ENCODE data around the gene MX1.

MX1 gene

GRCh38 chr21:41508415-41509144 is 82.5 kb downstream of the MX1 start:
- H3K27ac ChIP-seq (ENCODE audit: poor library complexity, severe bottlenecking), result no peak overlapping the region

More at GRCh38 chr21:41508415-41509144, 82.5 kb downstream of the MX1 start:
- ATAC-seq (ENCODE audit: low read depth), result no peak
- no peaks in the 10 kb centered on the region for H3K36me3 ChIP-seq (ENCODE audit: low read depth)
- no peak overlapping the region for H3K4me3 ChIP-seq (ENCODE audit: severe bottlenecking)
- TF ChIP-seq, protein P1, sequence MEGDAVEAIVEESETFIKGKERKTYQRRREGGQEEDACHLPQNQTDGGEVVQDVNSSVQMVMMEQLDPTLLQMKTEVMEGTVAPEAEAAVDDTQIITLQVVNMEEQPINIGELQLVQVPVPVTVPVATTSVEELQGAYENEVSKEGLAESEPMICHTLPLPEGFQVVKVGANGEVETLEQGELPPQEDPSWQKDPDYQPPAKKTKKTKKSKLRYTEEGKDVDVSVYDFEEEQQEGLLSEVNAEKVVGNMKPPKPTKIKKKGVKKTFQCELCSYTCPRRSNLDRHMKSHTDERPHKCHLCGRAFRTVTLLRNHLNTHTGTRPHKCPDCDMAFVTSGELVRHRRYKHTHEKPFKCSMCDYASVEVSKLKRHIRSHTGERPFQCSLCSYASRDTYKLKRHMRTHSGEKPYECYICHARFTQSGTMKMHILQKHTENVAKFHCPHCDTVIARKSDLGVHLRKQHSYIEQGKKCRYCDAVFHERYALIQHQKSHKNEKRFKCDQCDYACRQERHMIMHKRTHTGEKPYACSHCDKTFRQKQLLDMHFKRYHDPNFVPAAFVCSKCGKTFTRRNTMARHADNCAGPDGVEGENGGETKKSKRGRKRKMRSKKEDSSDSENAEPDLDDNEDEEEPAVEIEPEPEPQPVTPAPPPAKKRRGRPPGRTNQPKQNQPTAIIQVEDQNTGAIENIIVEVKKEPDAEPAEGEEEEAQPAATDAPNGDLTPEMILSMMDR (IDR thresholded peaks at IDR 0.05; ENCODE audit: poor library complexity, severe bottlenecking), result no peak
- DNase-seq (ENCODE audit: low spot score), result no peak
- H3K9me3 ChIP-seq (ENCODE audit: severe bottlenecking), result no peaks in the 10 kb centered on the region
- H3K27me3 ChIP-seq (ENCODE audit: insufficient read depth, poor library complexity, severe bottlenecking), result peaks cover 32% of the 10 kb centered on the region
- no peaks in the 10 kb centered on the region for H3K4me1 ChIP-seq (ENCODE audit: insufficient read depth, poor library complexity, severe bottlenecking)

Data from RWPE2 (cell line).